GM13977 (cell line): ENCODE measurements around the gene GOLIM4.
A peak's percentile ranks its signal among the peaks of the same experiment; 100 is the strongest.
"Not testable (repeated sequence)": the region's sequence is repeated elsewhere in the genome, so short reads cannot be mapped to it uniquely, and the experiment has no call there.

Experiments
- DNase-seq: peaks from one replicate; pipeline ENCODE4 v3.0.0; 2012; ENCODE audit warnings: low spot score
- CTCF ChIP-seq: IDR thresholded peaks from 2 replicates; pipeline ENCODE4 v1.5.1; 2012; ENCODE audit warnings: mild to moderate bottlenecking, control low read depth; ENCODE audit not compliant: insufficient read depth; ENCODE audit errors: extremely low read depth, missing control alignments
- in situ Hi-C: fragments of 300-500 bp; cut with MboI; formaldehyde crosslinking; loops from one replicate; pipeline ENCODE4 v1.12.0; 2022; ENCODE audit warnings: low sequenced_read_pairs, low pct_unique_long_range_greater_than_20kb, mixed read lengths, inconsistent platforms; ENCODE audit not compliant: unreplicated experiment

Gene GOLIM4

GRCh38 chr3:168062679-168063078 is 33.0 kb downstream of the GOLIM4 start:
- in situ Hi-C loops: no loop called here

GRCh38 chr3:168061332-168061996 is 34.3 kb downstream of the GOLIM4 start:
- peak; percentile 9 for DNase-seq
- TF ChIP-seq CTCF: no peak
- in situ Hi-C loops: no loop called here

More at GRCh38 chr3:168062679-168063078, 33.0 kb downstream of the GOLIM4 start:
- no peak for DNase-seq
- no peak for TF ChIP-seq CTCF

GRCh38 chr3:168060317-168060716 is 35.4 kb downstream of the GOLIM4 start:
- no peak for TF ChIP-seq CTCF
- peak; percentile 7 for DNase-seq
- in situ Hi-C loops: no loop called here

- in situ Hi-C loops: no loop called here
- DNase-seq: no peak
- no peak for TF ChIP-seq CTCF
Measured at GRCh38 chr3:168058481-168058880, 37.2 kb downstream of the GOLIM4 start.

GRCh38 chr3:168056398-168057230 is 39.1 kb downstream of the GOLIM4 start:
- DNase-seq, in situ Hi-C loops: not testable (repeated sequence)

- in situ Hi-C loops: no loop called here
- TF ChIP-seq CTCF: no peak
- no peak for DNase-seq
Measured at GRCh38 chr3:168054447-168054846, 41.3 kb downstream of the GOLIM4 start.

GRCh38 chr3:168053115-168053514 is 42.6 kb downstream of the GOLIM4 start:
- DNase-seq: no peak
- in situ Hi-C loops: no loop called here

More at GRCh38 chr3:168053115-168053514, 42.6 kb downstream of the GOLIM4 start:
- peak; percentile 39 for TF ChIP-seq CTCF
